ENCODE measurements around the gene NOM1.
"Not testable (repeated sequence)": the region's sequence is repeated elsewhere in the genome, so short reads cannot be mapped to it uniquely, and the experiment has no call there.

The NOM1 gene

DNA sequence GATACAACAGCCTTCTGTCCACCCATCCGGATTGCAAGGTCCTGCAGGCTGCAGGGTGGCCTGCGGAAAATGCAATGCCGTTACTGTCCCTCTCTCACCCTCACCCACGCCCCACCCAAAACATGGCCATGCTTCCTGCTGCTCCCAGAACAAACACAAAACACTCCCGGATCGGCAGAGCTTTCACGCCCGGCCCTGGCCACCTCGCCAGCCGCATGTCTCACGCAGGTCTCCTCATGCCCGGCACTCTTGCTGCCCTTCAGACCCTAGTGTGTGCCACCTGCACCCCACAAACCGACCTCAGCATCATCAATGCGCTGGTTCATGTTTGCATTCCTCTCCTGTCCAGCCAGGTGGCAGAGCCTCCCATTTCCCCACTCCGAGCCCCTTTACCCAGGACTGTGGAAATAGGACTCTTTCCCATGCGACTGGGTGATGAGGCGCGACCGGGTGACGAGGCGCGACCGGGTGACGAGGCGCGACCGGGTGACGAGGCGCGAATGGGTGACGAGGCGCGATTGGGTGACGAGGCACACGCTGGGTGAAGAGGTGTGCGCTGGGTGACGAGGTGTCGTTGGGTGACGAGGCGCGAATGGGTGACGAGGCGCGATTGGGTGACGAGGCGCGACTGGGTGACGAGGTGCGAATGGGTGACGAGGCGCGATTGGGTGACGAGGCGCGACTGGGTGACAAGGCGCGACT is 8.9 kb upstream of the NOM1 start:
- DNase-seq (ENCODE audit: low spot score) = no peak

DNA sequence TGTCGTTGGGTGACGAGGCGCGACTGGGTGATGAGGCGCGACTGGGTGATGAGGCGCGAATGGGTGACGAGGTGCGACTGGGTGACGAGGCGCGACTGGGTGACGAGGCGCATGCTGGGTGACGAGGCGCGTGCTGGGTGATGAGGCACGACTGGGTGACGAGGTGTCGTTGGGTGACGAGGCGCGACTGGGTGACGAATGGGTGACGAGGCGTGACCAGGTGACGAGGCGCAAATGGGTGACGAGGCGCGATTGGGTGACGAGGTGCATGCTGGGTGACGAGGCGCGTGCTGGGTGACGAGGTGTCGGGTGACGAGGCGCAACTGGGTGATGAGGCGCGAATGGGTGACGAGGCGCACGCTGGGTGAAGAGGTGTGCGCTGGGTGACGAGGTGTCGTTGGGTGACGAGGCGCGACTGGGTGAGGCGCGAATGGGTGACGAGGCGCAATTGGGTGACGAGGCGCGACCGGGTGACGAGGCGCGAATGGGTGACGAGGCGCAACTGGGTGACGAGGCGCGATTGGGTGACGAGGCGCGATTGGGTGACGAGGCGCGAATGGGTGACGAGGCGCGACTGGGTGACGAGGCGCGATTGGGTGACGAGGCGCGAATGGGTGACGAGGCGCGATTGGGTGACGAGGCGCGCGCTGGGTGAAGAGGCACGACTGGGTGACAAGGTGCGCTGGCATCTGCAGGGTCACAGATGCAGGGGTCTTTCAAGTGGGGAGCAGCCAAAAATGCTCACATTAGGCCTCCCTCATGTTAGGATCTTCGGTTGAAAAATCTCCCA is 7.9 kb upstream of the NOM1 start:
- DNase-seq (ENCODE audit: low spot score) = no peak

DNA sequence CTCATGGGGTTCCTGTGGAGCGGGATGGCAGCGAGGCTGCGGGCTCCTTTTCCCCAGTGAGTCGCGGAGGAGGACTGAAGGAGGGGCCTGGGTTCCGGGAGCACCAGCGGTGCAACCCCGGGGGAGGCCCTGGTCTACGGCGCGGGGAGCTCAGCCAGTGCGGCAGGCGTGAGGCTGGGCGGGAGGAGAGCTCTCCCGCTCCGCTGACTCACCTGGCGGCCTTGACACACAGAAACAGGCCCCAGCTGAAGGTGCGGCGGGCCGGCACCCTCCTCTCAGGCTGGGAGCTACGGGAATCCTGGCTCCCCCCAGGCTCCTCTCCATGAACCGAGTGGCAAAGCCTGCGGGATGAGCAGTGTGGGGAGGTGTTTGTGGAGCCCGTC is 6.8 kb upstream of the NOM1 start:
- DNase-seq (ENCODE audit: low spot score) = no peak

GRCh38 chr7:156943091-156944041 is 6.1 kb upstream of the NOM1 start:
- DNase-seq (ENCODE audit: low spot score) = no peak

DNA sequence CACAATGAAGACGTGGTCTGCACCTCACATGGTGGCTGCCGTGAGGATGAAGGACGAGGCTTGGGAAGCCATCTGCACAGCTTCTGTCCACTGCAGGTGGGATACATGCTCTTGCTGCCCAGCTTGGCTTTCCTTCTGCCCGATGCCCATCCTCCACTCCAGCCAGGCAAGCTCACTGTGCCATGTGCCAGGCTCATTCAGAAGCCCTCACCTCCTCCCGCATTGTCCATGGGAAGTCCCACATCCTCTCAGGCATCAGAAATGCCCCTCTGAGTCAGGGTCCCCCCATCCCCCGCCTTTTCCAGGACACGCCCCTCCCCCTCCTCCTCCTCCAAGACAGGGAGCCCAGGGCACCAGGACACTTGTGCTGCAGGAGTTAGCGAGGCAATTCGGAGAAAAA is 4.6 kb upstream of the NOM1 start:
- DNase-seq (ENCODE audit: low spot score) = no peak

DNA sequence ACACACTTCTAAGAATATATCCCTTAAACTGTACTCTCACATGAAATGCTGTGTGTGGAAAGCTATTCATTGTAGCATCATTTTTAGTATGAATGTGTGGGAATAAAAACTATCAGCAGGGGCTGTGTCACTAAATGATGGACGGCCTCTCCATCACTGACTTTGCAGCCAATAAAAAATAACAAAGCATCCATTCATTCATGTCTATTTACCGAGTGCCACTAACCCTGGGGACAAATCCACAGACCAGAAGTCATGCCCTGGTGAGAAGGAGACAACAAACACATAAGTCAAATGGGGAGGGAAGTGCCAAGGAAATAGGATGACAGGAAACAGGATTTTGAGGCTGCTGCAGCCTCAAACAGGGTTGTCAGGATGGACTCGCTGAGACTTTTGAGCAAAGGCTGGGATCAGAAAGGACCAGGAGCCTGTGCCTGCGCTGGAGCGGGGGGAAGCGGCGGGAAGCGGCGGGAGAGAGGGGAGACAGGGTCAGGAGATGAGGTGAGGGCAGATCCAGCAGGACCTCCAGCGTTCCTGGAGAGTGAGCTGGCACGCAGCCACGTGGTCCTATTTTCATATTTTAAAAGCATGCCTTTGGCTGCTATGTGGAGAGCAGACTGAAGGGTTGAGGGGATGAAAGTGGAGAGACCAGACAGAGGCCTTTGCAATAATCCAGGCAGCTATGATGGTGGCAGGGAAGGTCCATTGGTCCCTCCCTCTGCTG is 2.2 kb upstream of the NOM1 start:
- DNase-seq (ENCODE audit: low spot score) = no peak

DNA sequence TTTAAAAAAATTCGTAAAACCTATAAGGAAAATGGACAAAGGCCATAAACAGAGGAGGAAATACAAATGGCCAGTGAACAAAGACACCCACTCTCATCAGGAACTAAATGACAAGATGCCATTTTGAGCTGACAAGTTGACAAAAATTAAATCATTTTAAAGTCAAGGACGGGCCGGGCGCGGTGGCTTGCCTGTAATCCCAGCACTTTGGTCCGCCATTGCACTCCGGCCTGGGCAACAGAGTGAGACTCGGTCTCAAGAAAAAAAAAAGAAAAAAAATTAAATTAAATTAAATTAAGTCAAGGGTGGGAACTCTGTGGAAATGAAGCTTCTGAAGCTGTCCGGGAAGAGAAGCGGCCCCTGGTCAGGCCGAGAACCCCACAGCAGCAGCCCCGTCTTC is 1.2 kb upstream of the NOM1 start:
- no peak for DNase-seq (ENCODE audit: low spot score)

DNA sequence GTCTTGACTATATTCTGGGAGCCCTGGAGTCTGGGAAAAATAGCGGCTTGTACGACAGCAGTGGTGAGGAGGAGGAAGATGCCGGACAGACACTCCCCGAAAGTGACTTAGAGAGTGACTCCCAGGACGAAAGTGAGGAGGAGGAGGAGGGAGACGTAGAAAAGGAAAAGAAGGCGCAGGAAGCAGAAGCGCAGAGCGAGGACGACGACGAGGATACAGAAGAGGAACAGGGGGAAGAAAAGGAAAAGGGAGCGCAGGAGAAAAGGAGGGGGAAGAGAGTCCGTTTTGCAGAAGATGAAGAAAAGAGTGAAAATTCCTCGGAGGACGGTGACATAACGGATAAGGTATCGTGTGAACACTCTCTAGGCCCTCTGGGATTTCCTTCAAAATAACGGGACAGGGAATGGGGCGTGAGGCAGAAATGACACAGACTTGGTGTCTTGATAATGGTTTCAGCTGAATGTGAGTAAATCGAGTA is 908 bp downstream of the NOM1 start:
- no peak for DNase-seq (ENCODE audit: low spot score)

GRCh38 chr7:156953215-156953614 is 3.7 kb downstream of the NOM1 start:
- not testable (repeated sequence) for DNase-seq (ENCODE audit: low spot score)

- no peak for DNase-seq (ENCODE audit: low spot score)
Measured at GRCh38 chr7:156954941-156955340, 5.4 kb downstream of the NOM1 start.

GRCh38 chr7:156956727-156957126 is 7.2 kb downstream of the NOM1 start:
- DNase-seq (ENCODE audit: low spot score) = no peak

DNA sequence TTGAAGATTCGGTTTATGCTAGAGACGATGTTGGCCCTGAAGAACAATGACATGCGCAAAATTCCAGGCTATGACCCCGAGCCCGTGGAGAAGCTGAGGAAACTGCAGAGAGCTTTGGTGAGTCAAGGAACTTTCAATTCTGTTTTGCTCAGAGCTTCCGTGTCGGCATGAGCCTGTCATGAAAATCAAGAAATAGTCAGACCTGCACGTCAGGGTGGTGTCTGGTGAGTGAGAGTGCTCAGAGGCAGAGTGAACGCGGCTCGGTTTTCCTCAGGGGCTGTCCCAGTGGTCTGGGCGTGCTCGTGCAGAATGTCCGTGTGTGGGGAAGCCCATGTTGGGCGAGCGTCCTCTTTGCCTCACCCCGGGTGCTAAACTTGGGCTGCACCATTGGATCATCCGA is 12.6 kb downstream of the NOM1 start:
- DNase-seq (ENCODE audit: low spot score) = no peak

DNA sequence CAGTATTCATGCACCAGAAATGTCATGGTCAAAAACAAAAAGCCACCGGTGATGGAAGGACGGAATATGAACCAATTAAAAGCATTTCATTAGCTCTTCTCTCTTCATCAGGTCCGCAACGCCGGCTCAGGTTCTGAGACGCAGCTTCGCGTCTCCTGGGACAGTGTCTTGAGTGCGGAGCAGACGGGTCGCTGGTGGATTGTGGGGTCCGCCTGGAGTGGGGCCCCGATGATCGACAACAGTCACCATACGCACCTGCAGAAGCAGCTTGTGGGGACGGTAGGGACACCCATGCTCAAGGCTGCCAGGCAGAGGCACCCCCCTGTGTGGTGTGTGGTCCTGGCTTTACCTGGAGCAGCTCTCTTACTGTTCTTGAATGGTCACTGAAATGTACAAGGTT is 13.4 kb downstream of the NOM1 start:
- DNase-seq (ENCODE audit: low spot score) = no peak

- no peak for DNase-seq (ENCODE audit: low spot score)
Measured at GRCh38 chr7:156963472-156963871, 14.0 kb downstream of the NOM1 start.

- no peak for DNase-seq (ENCODE audit: low spot score)
Measured at GRCh38 chr7:156964971-156965370, 15.5 kb downstream of the NOM1 start.

GRCh38 chr7:156966387-156966786 is 16.9 kb downstream of the NOM1 start:
- no peak for DNase-seq (ENCODE audit: low spot score)

DNA sequence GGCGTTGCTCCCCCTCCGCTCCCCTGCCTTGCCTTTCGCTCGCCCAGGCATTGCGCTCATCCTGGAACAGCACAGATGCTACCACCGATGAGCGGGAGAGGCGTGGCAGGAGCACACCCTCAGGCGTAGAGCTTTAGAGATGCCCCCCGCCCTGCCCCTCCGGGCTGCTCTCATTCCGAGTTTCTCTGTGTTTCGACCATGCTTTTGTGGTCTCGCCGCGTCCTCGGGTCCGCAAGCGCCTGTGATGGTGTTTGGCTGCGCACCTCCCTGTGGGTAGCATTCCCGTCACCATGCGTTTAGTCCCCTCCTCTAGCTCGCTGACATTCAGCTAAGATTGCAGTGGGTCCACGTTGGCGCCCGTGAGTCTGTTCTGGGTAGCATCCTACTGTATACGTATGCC is 18.7 kb downstream of the NOM1 start:
- no peak for DNase-seq (ENCODE audit: low spot score)

GRCh38 chr7:156969972-156970420 is 20.5 kb downstream of the NOM1 start:
- DNase-seq (ENCODE audit: low spot score) = no peak

GRCh38 chr7:156975620-156976019 is 26.1 kb downstream of the NOM1 start:
- DNase-seq (ENCODE audit: low spot score) = no peak

DNA sequence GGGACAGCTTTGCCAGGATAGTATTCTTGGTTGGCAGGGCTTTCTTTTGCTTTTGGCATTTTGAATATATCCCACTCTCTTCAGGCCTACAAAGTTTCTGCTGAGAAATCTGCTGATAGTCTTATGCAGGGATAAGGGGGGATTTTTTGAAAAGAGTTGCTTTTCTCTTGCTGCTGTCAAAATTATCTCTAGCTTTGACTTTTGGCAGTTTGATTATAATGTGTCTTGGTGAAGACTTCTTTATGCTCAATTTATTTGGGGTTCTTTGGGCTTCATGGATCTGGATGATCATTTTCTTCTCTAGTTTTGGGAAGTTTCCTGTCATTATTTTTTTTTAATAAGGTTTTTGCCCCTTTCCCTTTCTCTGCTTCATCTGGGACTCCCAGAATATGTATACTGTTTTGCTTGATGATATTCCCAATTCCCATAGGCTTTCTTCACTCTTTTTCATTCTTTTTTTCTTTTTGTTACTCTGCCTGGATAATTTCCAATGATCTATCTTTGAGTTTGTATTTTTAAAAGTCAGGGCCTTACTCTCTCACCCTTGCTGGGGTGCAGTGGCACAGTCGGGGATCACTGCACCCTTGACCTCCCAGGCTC is 29.6 kb downstream of the NOM1 start:
- DNase-seq (ENCODE audit: low spot score) = no peak

DNA sequence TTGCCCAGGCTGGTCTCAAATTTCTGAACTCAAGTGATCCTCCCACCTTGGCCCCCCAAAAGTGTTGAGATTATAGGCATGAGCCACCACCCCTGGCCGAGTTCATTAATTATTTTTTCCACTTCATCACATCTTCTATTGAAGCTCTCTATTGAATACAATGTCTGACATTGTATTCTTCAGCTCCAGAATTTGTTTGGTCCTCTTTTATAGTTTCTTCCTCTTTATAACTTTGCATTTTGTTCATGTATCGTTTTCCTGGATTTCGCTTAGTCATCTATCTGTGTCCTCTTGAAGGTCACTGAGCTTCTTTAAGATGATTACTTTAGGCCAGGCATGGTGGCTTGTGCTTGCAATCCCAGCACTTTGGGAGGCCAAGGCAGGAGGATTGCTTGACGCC is 30.2 kb downstream of the NOM1 start:
- DNase-seq (ENCODE audit: low spot score) = no peak

Measured in SK-N-DZ (cell line).